ENCODE measurements around the gene RCOR1.

DNA sequence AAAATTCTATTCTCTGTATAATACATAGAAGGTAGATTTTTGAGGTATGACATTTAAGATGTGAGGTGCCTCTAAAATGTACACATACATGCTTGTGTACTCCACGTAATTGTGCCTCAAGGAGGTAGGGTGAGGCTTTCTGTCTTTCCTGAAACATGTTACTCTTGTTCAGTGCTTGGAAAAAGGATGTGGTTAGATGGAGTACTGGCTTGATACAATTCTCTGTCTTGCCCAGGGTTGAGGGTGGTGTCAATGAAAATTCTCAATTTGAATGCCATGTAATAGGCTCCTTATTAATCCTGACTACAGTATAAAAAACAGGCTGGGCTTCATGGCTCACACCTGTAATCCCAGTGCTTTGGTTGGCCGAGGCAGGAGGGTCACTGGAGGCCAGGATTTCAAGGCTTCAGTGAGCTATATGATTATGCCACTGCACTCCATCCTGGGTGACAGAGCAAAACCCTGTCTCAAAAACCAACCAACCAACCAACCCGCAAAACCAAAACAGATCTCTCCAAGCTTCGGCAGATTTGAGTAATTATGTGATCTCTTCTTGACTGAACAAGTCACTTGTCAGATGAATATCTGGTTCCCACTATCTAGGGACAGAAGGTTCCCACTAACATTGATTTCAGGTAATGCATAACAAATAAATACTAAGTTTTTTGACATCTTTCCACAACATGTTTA, 41.6 kb downstream of the RCOR1 start:
- no peak for TF ChIP-seq POLR2A (IDR thresholded peaks at IDR 0.05; ENCODE audit: low read length)
- TF ChIP-seq GATA1 (IDR thresholded peaks at IDR 0.05; ENCODE audit: low read depth, low read length) = no peak

All from erythroblast (primary cell).